T-helper 1 cell treated with Interleukin-12 subunit alpha and Interleukin-12 subunit beta and Interleukin-4 antibody, amounts not matched to agents 30 ng/mL and 1 ng/mL, for 36 hours (primary cell): ENCODE results near the gene GFRA1. TPM values are rescaled to one million over a fixed set of nuclear protein-coding genes. Genes with fewer than 3 reads are reported as not detected.

ENCODE experiments used
- intact Hi-C: fragments of 100-400 bp; cut with micrococcal nuclease; formaldehyde crosslinking; loops from one replicate; pipeline ENCODE4 v1.15.1; 2024
- total RNA-seq: library from RNA; stranded (reverse); gene quantifications from 2 replicates; pipeline ENCODE4 v1.2.3, GENCODE V29; 2022

GFRA1 gene
- total RNA-seq, 1 donor from 2014 or later, result not detected

DNA sequence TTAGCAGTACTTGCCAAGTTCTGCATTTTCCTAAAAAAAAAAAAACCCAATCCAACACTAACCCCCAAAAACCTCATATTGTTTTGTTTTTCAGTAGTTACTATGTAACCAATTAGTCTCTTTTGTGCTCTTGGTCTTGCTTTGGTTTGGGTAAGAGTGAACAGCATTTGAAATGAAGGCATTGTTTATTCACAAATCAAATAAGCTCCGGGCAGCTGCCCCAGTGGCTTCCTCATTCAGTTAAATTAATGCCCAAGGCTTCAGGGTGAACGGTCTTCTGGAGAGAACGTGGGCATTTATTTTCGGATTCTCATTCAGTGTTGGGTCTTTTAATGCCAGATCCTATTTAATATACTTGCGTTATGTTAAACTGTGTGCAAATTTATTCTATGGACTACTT lies 108.7 kb downstream of the GFRA1 start:
- intact Hi-C loops, result no loop called here

DNA sequence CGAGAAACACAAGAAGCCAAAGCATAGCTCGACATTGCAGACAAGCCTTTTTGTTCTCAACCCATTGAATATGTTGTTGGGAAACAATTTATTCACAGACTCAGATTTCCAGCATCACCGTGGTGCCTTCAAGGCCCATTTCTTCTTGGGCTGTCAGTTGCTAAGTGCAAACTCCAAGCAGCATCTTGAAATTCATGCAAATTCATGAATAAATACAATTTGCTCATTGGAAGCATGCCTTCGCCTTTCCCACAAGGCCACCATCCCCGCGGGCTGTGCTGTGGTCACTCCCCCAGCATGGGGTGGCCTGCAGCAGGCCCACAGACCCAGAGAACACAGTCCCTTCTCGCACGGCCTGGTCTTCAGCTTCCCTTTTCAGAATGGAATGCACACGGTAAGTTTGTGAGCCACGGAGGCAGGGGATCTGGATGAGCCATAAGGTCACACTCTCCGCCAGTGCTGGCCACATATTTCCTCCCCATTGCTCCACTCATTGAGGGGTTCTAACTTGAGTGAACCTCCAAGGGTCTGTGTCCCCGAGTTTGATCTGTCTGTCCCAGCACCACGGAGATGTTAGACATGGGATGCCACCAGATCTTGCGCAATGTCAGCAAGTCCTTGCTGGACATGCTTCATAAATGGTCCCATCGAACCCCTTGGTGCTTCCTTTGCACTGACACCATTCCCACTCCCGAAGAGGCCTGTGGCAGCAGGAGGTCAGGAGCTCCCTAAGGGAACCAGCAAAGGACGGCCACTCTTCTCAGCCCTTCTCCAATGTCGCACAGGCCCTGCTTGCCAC lies 109.5 kb downstream of the GFRA1 start:
- intact Hi-C loops, result no loop called here

DNA sequence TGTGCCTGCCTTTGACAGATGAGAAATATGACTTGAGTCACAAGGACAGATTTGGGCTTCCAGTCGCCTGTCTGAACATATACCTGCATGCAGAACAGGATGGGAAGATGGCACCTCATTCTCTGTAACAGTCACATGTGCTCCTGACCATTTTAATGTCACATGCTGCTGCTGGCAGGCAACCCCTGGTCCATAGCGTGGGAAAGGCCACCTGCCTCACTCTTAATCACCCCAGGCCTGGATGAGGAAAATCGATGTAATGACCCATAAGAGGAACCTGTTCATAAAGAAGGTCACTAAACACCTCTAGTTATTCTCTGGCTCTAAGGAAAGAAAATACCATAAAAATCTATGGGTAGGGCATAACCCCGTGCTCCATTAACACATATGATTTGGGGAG lies 110.2 kb downstream of the GFRA1 start:
- intact Hi-C loops, result no loop called here

DNA sequence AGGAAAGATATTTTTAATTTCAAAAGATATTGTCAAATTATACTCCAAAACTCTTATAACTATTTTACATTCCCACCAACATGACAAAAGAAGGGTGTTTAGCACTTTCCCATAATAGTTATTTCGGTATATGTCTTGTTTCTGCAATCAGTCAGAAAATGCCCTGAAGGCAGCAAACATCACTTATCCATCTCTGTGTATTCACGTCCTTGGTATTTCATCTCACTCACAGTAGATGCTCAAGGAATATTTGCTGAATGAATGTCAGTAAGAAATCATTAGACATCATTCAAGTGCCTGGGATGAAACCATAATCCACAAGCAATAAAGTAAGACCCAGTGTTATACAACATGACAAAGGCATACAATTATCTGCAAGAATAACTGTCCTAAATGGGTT lies 112.7 kb downstream of the GFRA1 start:
- intact Hi-C loops, result no loop called here

DNA sequence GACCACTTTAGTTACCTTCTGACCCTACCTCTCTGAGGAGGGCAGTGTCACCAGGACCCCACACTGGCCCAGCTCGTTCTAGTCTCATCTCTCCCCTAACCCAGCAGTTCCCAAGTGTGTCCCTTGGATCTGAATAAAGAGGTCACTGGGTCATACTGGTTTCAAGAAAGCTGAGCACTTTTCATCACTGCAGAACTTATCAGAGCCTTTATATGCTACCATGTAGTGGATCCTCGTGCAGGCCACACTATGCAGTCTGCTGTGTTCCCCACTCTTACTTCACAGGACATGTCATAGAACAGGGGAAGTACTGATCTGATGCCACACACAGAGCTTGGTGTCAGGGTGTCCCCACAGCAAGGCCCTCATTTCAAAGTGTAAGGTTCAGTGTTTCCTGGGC lies 113.8 kb downstream of the GFRA1 start:
- intact Hi-C loops, result loop anchor here (10.0 kb wide), 1 partner anchor 634 kb away; no protein-coding TSS in a partner anchor

DNA sequence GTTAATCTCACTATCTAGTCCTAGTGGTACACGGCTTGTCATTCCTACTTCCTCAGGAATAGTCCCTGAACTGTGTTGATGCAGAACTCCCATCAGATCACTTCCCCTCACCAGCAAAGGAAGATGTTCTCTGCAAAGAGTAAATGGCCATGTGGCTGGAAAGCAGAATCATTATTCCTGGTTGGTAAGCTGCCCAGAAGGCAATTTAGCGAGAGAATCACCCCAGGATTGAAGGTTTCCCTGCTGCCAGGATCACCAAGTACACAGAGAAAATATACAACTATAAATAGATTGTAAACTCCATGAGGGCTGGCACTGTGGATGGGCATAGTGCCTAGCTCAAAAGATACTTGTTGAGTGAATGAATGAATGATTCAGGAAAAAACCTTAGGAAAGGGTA lies 115.0 kb downstream of the GFRA1 start:
- intact Hi-C loops, result loop anchor here (10.0 kb wide), 1 partner anchor 633 kb away; no protein-coding TSS in a partner anchor

DNA sequence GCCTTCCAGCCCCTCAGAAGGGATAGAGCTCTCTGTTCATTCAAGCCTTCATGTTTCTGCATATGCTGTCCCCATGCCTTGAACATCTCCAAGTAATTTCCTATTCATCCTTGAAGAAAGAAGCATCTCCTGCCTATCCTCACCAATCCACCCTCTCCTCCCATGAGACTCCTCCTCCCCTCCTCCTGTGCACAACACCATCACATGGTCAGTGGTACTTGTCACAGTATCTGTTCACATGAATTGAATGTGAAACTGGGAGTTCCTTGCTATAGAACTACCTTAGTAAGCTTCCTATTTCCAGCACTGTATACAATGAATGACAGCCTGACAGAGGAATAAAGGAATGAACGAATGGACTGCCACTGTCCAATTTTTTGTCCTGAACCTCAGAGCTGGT lies 115.5 kb downstream of the GFRA1 start:
- intact Hi-C loops, result loop anchor here (10.0 kb wide), 1 partner anchor 633 kb away; no protein-coding TSS in a partner anchor

DNA sequence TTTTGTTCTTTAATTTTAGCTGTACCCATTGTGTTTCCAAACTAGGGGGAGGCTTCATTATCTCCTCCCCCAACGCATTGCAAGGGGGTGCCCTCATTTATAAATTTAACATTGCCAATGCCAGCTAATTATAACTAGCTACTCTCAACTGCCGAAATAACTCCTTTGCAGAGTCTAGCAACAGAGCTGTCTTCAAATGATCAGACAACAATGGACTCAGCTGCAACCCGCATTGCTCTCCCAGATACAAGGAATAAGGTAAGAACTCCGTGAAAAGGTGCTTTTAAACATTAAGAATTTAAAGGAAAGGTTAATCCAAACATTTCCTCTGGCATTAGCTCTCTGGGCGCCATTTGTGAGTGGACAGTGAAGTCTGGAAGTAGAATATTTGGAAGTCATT lies 116.2 kb downstream of the GFRA1 start:
- intact Hi-C loops, result loop anchor here (10.0 kb wide), 1 partner anchor 632 kb away; no protein-coding TSS in a partner anchor

DNA sequence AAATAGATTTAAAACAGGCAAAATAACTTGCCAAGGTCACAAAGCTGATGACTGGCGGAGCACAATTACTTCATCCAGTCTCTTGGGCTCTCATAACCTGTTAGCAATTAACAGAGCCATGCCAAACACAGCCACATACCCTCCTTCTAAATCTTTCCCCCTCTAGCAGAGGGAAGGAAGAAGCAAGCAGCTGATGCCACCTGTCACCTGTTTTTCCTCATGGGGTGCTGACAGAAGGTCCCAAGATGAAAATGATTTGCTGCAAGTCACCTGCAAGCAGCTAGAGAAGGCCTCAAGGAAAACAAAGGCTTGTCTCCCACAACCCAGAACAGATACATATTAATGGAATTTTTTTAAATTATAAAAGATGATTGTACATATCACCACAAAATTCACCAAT lies 117.8 kb downstream of the GFRA1 start:
- intact Hi-C loops, result loop anchor here (10.0 kb wide), 1 partner anchor 630 kb away; no protein-coding TSS in a partner anchor

DNA sequence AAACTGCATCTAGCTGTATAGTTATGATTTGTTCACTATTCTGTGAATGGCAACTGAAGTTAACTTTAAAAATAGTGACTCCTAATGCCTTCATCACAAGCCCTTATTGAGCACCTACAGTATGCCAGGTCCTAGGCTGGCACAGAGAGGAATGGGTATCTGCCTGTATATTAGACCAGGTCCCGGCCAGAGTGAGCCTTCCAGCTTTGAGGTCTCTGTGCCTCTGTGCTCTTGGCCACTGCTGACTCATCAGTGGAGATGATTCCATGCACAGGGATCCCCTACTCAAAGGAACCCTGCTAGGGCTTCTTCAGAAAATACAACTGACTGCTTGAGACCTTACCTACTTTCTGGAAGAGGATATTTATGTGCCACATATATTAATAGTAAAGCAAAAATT lies 118.4 kb downstream of the GFRA1 start:
- intact Hi-C loops, result loop anchor here (10.0 kb wide), 1 partner anchor 630 kb away; no protein-coding TSS in a partner anchor

DNA sequence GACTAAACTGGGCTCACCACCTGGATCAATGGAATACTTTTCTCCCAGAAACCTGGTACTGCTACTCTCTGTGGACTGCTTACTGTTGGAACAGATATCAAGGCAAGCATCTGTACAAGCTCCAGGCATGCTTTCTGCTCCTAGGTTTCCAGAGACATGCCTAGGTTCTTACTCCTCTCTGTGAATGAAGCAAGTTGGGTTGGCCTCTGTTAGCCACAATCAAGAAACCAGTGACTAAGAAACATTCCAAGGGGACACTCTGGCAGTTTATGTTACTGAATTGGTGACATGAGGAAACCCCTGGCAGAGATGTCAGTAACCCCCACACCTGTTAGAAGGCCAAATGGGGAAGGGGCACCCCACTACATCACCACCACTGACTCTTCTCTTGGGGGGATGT lies 121.9 kb downstream of the GFRA1 start:
- intact Hi-C loops, result loop anchor here (10.0 kb wide), 1 partner anchor 626 kb away; no protein-coding TSS in a partner anchor

DNA sequence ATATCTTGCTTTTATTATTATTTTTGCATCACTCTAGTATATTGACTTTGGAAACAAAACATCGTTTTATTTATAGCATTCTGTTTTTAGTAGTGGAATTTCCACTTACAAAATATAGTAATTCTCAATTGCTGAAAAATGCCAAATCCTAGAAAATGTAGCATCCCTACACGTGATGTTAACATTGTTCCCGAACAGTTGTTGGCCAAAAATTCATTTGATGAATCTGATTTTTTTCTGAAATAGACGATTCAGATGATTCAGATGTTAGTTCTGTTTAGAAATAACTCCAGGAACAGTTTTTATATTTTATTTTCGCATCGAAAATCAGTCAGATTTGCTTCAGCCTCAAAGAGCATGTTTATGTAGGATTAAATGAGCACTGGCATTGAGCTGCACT lies 122.4 kb downstream of the GFRA1 start:
- intact Hi-C loops, result loop anchor here (10.0 kb wide), 1 partner anchor 626 kb away; no protein-coding TSS in a partner anchor

DNA sequence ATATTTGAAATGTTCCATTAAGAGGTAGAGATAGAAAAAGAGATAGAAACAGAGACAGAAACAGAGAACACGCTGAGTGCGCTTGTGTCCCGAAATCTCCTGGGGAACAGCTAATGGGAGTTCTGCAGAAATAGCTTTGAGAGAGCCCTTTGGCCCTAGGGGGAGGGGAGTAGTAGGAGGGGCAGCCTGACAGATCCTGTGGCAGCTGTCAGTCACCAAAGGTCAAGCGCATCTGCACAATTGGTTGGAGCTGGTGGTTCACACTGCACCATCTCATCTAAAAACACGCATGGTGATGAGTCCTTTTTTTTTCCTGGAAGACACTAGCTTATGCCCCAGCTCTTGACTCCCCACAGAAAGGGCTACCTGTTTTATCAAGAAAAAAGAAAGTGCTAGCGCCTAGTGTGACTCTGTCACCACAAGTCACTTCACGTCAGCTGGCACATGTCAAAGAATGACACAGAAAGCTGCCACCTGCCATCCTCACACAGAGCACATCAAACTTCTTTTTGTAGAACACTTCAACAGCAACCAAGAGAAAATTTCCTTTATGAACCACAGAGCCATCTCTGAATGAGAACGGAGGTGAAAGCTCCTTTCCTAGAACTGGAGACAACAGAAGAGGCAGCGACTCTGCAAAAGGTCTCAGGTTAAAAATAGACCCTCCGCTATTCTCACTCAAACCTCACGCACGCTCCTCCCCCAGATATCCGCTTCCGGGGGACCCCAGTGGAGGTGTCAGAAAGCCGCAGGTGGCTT lies 125.7 kb downstream of the GFRA1 start:
- intact Hi-C loops, result no loop called here

DNA sequence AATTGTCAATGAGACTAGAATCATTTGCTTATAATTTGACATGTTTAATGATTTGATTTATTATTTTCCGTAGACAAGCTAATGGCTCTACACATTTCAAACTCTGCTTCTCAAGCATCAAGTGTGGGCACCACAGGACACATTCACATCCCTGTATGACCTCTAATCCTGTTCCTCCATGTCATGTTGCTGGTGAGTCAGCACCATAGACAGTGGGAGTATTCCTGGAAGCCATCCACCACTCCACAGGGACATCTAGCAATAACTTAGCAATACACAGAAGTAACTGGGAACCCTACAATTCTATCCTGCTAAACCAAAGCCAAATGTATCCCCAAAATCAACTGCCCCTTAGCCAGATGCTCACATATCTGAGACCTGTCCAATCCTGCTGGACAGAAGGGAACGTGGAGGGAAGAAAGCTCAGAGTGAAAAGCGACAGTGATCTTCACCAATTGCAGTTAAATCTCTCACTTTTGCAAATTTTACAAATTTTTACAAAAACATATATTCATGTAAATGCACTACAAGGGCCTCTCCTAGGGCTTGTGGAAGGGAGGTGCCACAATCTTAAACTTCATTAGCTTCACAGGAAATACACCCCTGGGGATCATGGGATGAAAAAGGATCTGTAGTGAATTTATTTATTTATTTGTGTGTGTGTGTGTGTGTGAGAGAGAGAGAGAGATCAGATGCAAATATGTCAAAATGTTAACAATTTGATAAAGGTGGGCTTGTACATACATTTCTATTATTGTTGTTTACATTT lies 126.5 kb downstream of the GFRA1 start:
- intact Hi-C loops, result no loop called here

DNA sequence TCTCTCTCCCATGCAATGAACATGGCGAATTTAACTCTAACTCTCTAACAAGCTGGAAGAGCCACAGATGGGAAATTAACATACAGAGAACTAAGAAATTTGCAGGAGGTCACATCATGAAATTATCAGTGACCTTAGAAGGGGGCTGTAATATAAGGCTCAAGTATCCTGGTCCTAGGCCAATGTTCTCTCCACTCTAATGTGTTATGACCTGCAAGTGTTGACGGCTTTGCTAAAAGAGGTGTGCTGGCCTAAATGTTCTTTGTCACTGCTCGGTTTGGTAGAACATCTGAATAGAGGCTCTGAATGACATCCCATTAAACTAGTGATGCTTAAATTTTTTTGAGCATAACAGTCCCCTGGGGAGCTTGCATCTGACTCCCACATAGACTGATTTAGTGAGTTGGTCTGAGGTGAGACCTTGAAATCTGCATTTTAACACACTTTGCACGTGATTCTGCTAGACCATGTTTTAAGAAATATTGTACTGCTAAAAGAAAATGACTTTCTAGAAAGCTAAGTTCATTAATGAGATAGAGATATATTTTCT lies 129.3 kb downstream of the GFRA1 start:
- intact Hi-C loops, result no loop called here

DNA sequence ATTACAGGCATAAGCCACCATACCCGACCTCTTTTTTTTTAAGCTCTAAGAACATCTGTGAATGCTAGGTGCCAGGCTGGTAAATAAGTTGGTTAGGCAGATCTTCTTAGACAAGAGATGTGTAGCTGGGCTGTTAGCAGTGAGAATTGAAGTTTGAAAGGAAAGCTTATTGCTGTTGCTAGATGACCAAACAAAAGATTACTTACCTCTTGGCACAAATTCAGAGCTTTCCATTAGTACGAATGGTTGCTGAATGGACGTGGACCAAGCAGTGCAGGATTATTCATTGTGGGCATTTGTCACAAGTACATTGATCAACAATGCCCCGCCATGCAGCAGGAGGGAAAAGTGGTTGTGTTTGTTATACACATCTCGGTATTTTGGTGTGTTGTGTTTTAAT lies 131.2 kb downstream of the GFRA1 start:
- intact Hi-C loops, result no loop called here

DNA sequence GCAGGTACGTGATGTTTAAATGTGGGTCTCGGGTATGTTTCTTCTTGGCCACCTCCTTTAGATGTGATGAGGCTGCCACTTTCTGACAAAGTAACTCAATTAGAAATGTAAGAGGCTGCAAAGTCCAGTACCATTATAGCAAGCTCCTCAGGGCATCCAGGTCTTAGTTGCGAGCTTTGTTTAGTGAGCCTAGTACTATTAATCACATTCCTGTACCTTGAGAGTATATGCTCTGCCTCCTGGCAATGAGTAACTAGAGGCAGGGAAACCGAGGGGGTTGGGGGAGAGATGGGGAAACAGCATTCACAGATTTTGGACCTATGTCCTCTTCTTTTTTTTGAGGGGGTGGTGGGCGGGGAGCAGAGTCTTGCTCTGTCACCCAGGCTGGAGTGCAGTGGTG lies 131.8 kb downstream of the GFRA1 start:
- intact Hi-C loops, result no loop called here

DNA sequence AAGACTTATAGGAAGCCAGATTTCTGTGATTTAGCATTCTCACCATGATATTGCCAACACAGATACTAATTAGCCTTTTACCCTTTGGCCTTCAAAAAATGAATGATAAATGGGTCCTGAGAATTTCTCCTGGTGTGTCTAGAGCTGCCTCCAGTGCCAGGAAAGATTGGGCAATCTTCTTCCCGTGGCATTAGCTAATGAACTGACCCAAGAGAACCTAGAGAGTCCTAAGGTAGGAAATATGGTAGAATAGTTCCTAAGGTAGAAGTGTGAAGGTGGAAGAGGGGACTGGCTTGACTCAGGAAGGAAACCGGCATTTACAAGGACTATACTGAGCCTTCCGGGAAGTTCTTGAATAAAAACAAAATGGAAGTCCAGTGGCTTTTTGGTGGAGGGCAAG lies 133.1 kb downstream of the GFRA1 start:
- intact Hi-C loops, result no loop called here

DNA sequence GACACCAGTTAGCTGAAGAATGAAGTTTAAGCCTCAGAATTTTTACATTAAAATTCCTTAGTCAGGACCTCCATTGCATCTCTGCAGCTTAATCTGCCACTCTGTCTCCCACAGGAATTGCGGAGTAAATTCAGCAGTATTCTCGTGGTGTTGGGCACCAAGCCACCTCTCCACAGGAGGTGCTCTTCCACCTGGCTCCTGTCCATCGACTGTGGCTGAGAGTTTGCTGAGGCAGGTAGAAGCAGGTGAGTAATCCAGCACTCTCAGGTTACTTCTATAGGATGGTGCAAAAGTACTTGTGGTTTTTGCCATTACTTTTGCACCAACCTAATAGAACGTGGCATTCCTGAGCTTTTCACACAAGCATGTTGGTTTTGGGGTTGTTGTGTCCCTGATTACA lies 134.1 kb downstream of the GFRA1 start:
- intact Hi-C loops, result no loop called here

DNA sequence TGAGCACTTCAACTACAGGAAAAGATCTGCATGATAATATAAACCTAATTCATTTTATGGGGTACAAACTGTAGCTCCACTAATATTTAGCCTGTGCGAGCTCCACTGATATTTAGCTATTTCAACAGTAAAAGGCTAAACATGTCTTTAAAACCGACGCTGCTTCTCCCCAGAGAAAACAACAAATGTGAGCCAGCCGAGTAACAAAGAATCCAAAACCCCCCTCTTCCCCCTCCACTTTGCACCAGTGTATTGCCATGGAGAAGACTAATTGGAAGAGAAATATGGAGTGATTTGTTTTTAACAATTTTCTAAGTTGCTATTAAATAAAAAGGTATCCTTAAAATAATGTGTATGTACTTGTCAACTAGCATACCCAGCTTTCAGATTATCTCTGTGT lies 136.7 kb downstream of the GFRA1 start:
- intact Hi-C loops, result no loop called here

DNA sequence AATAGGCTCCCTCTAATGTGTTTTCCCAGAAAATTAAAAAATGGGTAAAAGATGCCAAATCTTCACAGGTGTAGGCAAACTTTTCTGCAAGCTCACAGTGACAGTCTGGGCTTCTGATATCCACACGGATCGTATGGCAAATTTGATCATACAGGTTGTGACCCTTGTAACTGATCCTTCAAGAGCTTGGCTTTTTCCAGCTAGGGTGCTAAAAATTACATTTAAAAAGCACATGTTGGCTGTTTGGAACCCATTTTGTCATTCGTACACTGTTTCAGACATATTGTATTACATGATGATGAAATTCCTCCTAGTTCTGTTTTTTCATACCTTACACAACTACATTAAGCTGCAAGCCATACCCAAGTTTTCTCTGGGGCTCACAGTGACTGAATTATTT lies 138.7 kb downstream of the GFRA1 start:
- intact Hi-C loops, result no loop called here
